A549 treated with Hydrocortisone at 1 μM for 4 hours (cell line): ENCODE results near the gene LEAP2. TPM values are rescaled to one million over a fixed set of nuclear protein-coding genes. Genes with fewer than 3 reads are reported as not detected.

Source experiments
- total RNA-seq: library from RNA; stranded (reverse); fragments of 200-300 nt; extraction: Qiagen RNA extraction; gene quantifications from 5 replicates; pipeline ENCODE4 v1.2.3, GENCODE V29; 2022

The LEAP2 gene, protein sequence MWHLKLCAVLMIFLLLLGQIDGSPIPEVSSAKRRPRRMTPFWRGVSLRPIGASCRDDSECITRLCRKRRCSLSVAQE
- 0.62 to 1.0 TPM (median 0.97 TPM) in 5 replicates for total RNA-seq

DNA sequence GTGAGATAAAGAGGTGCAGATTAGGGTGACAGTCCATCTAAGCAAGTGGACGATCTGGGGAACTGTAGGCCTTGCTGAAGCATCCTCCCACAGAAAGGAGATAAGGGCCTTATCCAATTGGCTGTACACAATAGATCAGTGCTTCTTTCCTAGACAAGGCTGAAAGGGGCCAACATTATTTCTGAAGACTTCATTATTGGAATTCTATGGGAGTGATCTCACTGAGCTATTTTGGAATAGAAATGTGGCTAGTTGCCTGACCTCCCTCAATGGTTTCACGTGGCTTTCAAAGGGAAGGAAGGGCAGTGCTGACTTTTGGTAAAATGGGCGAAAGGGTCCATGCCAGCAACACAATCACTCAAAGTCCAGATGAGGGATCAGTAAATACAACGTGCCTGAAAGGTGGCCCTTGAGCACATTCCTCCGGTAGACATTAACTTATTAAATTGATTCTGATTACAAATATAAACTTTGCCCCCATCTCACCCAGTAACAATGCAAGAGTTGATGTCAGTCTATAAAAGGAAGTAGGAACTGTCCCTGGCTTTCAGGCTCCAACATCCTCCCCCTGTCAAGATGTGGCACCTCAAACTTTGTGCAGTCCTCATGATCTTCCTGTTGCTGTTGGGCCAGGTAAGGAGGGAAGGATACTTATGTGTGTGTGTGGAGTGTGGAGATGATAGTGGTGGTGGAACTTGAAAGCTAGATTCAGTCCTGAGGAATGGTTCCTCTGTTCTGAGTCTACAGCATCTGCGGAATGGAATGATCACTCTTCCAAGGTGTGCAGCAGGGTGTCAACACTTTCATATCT is at the start of gene LEAP2:
TSS of gene LEAP2 (plus strand) at position 550 of the 811 bp plus-strand sequence. CDS start at position 577, 27 bp downstream.

DNA sequence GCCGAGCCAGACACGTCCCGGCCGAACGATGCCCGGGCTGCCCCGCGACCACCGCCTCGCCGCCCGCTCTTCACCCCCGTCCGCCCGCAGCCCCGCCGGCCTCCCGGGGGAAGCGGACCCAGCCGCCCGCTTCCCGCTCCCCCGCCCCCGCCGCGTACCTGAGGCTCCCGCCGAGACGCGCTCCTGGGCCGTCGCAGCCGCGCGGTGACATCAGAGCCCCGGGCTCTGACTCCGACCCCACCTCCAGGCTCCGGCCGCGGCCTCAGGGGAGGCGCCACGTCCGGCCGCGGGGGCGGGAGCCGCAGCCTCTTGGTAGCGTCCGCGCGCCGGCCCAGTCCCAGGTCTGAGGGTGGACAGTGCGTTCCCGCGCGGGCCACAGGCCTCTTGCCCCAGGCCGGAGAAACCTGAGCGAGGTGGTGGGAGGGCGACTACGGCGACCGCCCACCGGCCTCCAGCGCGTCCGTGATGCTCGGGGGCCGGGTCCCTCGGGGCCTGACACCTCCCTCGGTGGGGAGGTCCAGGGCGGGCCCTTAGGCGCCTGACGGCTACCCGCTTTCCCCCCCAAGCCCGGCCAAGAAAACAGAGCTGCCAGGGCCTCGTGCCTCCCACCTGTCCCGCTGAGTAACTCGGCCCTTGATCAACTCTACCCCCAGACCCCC is 42.9 kb upstream of the LEAP2 start, which contains the start of gene SHROOM1:
TSS of gene SHROOM1 (minus strand) at position 212 of the 659 bp plus-strand sequence. CDS start 4,507 bp downstream, outside the sequence.

DNA sequence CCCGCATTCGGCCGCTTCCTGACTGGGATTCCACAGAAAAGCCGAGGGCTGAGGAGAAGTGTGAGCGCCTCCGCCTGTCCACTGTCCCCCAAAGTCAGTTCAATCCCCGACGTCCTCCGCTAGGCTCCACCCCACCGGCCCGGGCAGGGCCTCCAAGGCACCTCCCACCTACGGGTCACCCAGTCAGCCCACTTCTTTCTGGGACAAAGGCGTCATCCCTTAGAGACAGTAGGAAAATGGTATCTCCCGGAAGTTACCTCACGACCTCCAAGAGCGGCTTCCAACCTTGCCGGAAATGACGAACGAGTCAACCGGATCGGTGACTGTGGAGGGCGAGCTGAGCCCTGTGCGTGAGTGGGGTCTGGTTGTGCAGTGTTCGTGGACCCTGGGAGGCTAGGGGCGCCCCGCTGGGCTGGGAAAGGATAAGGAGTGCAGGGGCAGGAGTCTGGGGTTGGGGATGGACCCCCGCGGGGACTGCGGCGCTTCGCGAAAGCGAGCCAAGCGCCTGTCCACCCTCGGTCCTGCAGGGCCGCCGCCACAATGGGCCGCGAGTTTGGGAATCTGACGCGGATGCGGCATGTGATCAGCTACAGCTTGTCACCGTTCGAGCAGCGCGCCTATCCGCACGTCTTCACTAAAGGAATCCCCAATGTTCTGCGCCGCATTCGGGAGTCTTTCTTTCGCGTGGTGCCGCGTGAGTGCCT is 7.0 kb upstream of the LEAP2 start, which contains the start of the genes GDF9 and UQCRQ:
TSS of gene GDF9 (minus strand) at position 128 of the 704 bp plus-strand sequence. CDS start 1,936 bp downstream, outside the sequence.
TSS of gene UQCRQ (plus strand) at position 301 of the 704 bp plus-strand sequence. CDS start at position 541, 240 bp downstream.

Other genes starting within 250 kb of the LEAP2 start
- gene IL13, start 215.5 kb upstream of the LEAP2 start, total RNA-seq, result 0.08 TPM in 1 of 5 replicates, not detected in the others
- gene IL4, start 199.7 kb upstream of the LEAP2 start, total RNA-seq, result not detected in 5 replicates
- 7.0 to 11.0 TPM (median 8.4 TPM) in 5 replicates for gene KIF3A, start 136.1 kb upstream of the LEAP2 start, total RNA-seq
- gene CCNI2, start 126.2 kb upstream of the LEAP2 start, total RNA-seq, result 0.07 to 0.22 TPM (median 0.07 TPM) in 5 replicates
- 16.6 to 22.2 TPM (median 20.6 TPM) in 5 replicates for gene SEPTIN8, start 96.4 kb upstream of the LEAP2 start, total RNA-seq
- gene SOWAHA, start 60.4 kb upstream of the LEAP2 start, total RNA-seq, result 0.08 to 0.14 TPM (median 0.13 TPM) in 5 replicates
- gene SHROOM1, start 43.0 kb upstream of the LEAP2 start, total RNA-seq, result 8.8 to 11.6 TPM (median 10.2 TPM) in 5 replicates
- 0.14 to 0.38 TPM (median 0.21 TPM) in 5 replicates for gene GDF9, start 7.2 kb upstream of the LEAP2 start, total RNA-seq
- 288 to 594 TPM (median 523 TPM) in 5 replicates for gene UQCRQ, start 7.0 kb upstream of the LEAP2 start, total RNA-seq
- 17.7 to 31.0 TPM (median 24.6 TPM) in 5 replicates for gene AFF4, start 90.0 kb downstream of the LEAP2 start, total RNA-seq
- 23.8 to 28.4 TPM (median 27.7 TPM) in 5 replicates for gene ZCCHC10, start 152.9 kb downstream of the LEAP2 start, total RNA-seq
- gene HSPA4, start 178.3 kb downstream of the LEAP2 start, total RNA-seq, result 150 to 192 TPM (median 180 TPM) in 5 replicates